DMS79 (cell line): ENCODE data around the gene SCN8A.

Experiments used
- DNase-seq: peaks from one replicate; lab custom pipeline; 2025; lab: John Stamatoyannopoulos, UW

Gene SCN8A

GRCh38 chr12:51669996-51670395 is 79.0 kb downstream of the SCN8A start:
- no peak for DNase-seq

GRCh38 chr12:51672334-51672733 is 81.3 kb downstream of the SCN8A start:
- no peak for DNase-seq

GRCh38 chr12:51675071-51675803 is 84.2 kb downstream of the SCN8A start:
- DNase-seq, result no peak

- DNase-seq, result no peak
Measured at GRCh38 chr12:51676875-51677274, 85.8 kb downstream of the SCN8A start.

GRCh38 chr12:51677284-51677968 is 86.4 kb downstream of the SCN8A start:
- DNase-seq, result no peak

- no peak for DNase-seq
Measured at GRCh38 chr12:51678086-51678724, 87.2 kb downstream of the SCN8A start.

- DNase-seq, result no peak
Measured at GRCh38 chr12:51682981-51683380, 91.9 kb downstream of the SCN8A start.

- DNase-seq, result no peak
Measured at GRCh38 chr12:51683763-51684357, 92.8 kb downstream of the SCN8A start.

- no peak for DNase-seq
Measured at GRCh38 chr12:51686727-51687126, 95.7 kb downstream of the SCN8A start.

GRCh38 chr12:51687177-51687576 is 96.1 kb downstream of the SCN8A start:
- no peak for DNase-seq

GRCh38 chr12:51687614-51688013 is 96.6 kb downstream of the SCN8A start:
- no peak for DNase-seq

GRCh38 chr12:51689983-51690382 is 99.0 kb downstream of the SCN8A start:
- DNase-seq, result no peak

GRCh38 chr12:51692016-51692415 is 101.0 kb downstream of the SCN8A start:
- no peak for DNase-seq

- DNase-seq, result no peak
Measured at GRCh38 chr12:51693569-51693968, 102.5 kb downstream of the SCN8A start.

GRCh38 chr12:51694146-51694545 is 103.1 kb downstream of the SCN8A start:
- DNase-seq, result no peak

GRCh38 chr12:51695241-51696010 is 104.4 kb downstream of the SCN8A start:
- no peak for DNase-seq

GRCh38 chr12:51699219-51699618 is 108.2 kb downstream of the SCN8A start:
- DNase-seq, result no peak

- DNase-seq, result no peak
Measured at GRCh38 chr12:51700887-51701286, 109.9 kb downstream of the SCN8A start.

GRCh38 chr12:51702587-51702986 is 111.6 kb downstream of the SCN8A start:
- no peak for DNase-seq

GRCh38 chr12:51705450-51705849 is 114.4 kb downstream of the SCN8A start:
- DNase-seq, result no peak

GRCh38 chr12:51706206-51706605 is 115.2 kb downstream of the SCN8A start:
- no peak for DNase-seq

- no peak for DNase-seq
Measured at GRCh38 chr12:51714666-51715065, 123.6 kb downstream of the SCN8A start.
